Measurements from ENCODE around the gene NCOA4. TPM values are rescaled to one million over a fixed set of nuclear protein-coding genes. Genes with fewer than 3 reads are reported as not detected.

Gene NCOA4
- total and polyA plus RNA-seq, 7 donors = 63.3 to 165 (median 131) TPM

DNA sequence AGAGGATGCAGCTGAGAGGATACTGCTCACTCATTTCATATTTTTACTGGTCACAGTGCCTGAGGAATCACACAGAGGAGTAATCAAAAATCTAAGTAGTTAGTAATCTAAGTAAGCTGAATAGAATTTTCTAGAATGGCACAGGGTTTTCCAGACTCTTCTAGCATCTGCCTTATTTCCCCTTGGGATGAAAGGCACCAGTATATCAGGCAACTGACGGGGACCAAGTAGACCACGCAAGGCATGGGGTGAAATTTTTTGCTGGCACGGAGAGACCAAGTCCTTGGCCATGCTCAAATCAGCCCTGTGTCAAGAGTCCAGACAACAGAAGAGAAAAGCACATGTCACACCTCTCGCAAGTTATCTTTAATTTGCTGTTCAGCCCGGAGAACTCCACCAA, 14.2 kb downstream of the NCOA4 start:
- H3K36me3 ChIP-seq (ENCODE audit: insufficient read depth in 1 of 2, low read depth in 1 of 2) = peaks cover 11 to 51% of the 10 kb centered on the region in 2 donors
- no peak for DNase-seq
- WGBS, 3 donors = 89 to 96% (median 89%) methylated on average over 5 of the region's 5 CpGs
- TF ChIP-seq, protein P1, sequence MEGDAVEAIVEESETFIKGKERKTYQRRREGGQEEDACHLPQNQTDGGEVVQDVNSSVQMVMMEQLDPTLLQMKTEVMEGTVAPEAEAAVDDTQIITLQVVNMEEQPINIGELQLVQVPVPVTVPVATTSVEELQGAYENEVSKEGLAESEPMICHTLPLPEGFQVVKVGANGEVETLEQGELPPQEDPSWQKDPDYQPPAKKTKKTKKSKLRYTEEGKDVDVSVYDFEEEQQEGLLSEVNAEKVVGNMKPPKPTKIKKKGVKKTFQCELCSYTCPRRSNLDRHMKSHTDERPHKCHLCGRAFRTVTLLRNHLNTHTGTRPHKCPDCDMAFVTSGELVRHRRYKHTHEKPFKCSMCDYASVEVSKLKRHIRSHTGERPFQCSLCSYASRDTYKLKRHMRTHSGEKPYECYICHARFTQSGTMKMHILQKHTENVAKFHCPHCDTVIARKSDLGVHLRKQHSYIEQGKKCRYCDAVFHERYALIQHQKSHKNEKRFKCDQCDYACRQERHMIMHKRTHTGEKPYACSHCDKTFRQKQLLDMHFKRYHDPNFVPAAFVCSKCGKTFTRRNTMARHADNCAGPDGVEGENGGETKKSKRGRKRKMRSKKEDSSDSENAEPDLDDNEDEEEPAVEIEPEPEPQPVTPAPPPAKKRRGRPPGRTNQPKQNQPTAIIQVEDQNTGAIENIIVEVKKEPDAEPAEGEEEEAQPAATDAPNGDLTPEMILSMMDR (IDR thresholded peaks at IDR 0.05) = no peak
- no peaks in the 10 kb centered on the region for H3K9me3 ChIP-seq
- no peaks in the 10 kb centered on the region for H3K27me3 ChIP-seq (ENCODE audit: insufficient read depth in 3 of 3, low read length in 2 of 3)
- H3K4me3 ChIP-seq = no peak overlapping the region
- intact Hi-C loops (cut with DNase I) = no loop called here
- peaks cover 58% of the 10 kb centered on the region for H3K4me1 ChIP-seq
- no peak overlapping the region for H3K27ac ChIP-seq
- ATAC-seq = no peak

DNA sequence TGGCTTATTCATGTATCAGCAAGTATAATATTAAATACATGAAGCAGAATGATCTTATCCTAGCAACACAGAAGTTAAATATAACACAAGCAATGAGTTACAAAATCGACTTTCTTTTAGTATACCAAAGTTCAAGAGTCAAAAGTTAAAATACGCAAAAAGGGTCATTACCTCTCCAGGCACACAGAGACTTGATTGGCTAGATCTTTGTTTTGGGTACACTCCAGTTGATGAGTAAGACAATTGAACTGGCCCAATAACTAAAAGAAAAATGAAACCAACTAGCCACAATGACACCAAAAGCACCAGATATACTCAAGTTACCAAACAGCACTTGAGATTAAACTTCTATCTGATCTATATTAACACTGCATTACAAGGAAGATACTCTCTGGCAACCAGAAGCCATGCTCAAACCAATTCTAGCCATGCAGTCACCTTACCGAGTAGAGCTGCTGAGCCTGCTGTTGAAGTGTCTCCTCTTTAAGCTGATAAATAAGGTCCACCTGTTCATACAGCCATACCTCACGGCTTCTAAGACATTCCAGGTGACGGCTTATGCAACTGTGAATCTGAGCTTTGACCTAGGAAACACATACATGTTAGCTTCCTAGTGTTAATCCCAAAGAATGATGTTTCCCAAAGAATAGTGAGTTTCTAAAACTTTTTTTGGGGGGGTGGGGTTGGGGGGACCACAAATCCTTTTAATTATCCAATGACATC, 15.6 kb downstream of the NCOA4 start:
- Histone ChIP-seq H3K4me1 (peaks cover 44% of the 10 kb centered on the region), H3K36me3 (ENCODE audit: insufficient read depth in 1 of 2, low read depth in 1 of 2) (peaks cover 11 to 65% of the 10 kb centered on the region in 2 donors), H3K9me3 (no peaks in the 10 kb centered on the region), H3K27ac (no peak overlapping the region), H3K27me3 (ENCODE audit: insufficient read depth in 3 of 3, low read length in 2 of 3) (no peaks in the 10 kb centered on the region), H3K4me3 (no peak overlapping the region)
- intact Hi-C loops (cut with DNase I) = no loop called here
- WGBS, 3 donors = 86 to 95% (median 90%) methylated on average over 5 of the region's 5 CpGs
- peak in 1 of 4 donors; percentile 20 for ATAC-seq
- DNase-seq = no peak
- TF ChIP-seq, protein P1 (IDR thresholded peaks at IDR 0.05) = no peak

DNA sequence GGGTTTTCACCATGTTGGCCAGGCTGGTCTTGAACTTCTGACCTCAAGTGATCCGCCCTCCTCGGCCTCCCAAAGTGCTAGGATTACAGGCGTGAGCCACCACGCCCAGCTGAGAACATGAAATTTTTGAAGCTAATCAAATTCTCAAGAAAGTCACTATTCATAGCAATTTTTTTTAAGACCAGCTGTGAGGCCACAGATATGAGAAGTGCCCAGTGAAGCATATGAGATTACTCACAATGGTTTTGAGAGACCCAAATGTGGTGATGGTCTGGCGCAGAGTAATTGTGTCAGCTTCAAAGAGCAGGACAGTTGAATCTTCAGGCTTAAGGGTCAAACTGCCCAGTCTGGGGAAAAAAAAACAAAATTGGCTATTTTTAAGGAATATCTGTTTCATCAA, 16.2 kb downstream of the NCOA4 start:
- intact Hi-C loops (cut with DNase I) = no loop called here
- no peaks in the 10 kb centered on the region for H3K27me3 ChIP-seq (ENCODE audit: insufficient read depth in 3 of 3, low read length in 2 of 3)
- H3K36me3 ChIP-seq (ENCODE audit: insufficient read depth in 1 of 2, low read depth in 1 of 2) = peaks cover 11 to 71% of the 10 kb centered on the region in 2 donors
- ATAC-seq (no peak), DNase-seq (no peak)
- H3K9me3 ChIP-seq = no peaks in the 10 kb centered on the region
- no peak overlapping the region for H3K27ac ChIP-seq
- no peak overlapping the region for H3K4me3 ChIP-seq
- TF ChIP-seq, protein P1 (IDR thresholded peaks at IDR 0.05) = no peak
- H3K4me1 ChIP-seq = peaks cover 38% of the 10 kb centered on the region
- WGBS, 3 donors = 90 to 95% (median 91%) methylated on average over 5 of the region's 5 CpGs

DNA sequence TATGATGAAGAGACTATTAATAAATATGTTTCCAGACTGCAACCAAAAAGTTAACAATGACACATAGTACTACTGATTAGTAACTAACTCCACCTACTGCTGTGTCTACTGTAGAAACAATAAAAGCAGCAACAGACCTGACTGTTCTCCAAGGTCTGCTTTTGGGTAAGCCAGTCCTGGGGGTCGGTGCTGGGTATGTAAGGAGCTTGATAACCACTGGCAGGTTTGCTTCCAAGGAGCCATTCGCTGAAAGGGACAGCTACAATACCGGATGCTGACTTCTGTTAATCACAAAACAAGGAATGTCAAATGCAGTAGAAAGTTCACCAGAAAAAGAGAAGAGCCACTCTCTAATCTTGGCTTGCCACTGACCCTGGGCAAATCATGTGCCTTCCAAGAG, 17.7 kb downstream of the NCOA4 start:
- H3K36me3 ChIP-seq (ENCODE audit: insufficient read depth in 1 of 2, low read depth in 1 of 2) = peaks cover 11 to 86% of the 10 kb centered on the region in 2 donors
- no peak for ATAC-seq
- 90 to 94% (median 93%) methylated on average over 3 of the region's 3 CpGs for WGBS, 3 donors

More for the DNA sequence above, 17.7 kb downstream of the NCOA4 start:
- H3K27ac ChIP-seq = no peak overlapping the region
- H3K9me3 ChIP-seq = no peaks in the 10 kb centered on the region
- H3K27me3 ChIP-seq (ENCODE audit: insufficient read depth in 3 of 3, low read length in 2 of 3) = no peaks in the 10 kb centered on the region
- no peak for DNase-seq
- TF ChIP-seq, protein P1 (IDR thresholded peaks at IDR 0.05) = no peak
- intact Hi-C loops (cut with DNase I) = no loop called here
- peaks cover 23% of the 10 kb centered on the region for H3K4me1 ChIP-seq
- no peak overlapping the region for H3K4me3 ChIP-seq

All from psoas muscle (tissue), 8 donors.